Stimulated activated CD4-positive, alpha-beta T cell treated with anti-CD3 and anti-CD28 coated beads, Interleukin-15, amount 100 ng/mL, for 24 hours (primary cell): ENCODE data around the gene VWA8.

ENCODE experiments used
- DNase-seq: peaks from one replicate; pipeline ENCODE4 v3.0.0-alpha.2; 2020

Gene VWA8

GRCh38 chr13:41608839-41609177, 352.1 kb downstream of the VWA8 start:
- DNase-seq = no peak

GRCh38 chr13:41608111-41608838, 352.6 kb downstream of the VWA8 start:
- no peak for DNase-seq

GRCh38 chr13:41606646-41607045, 354.3 kb downstream of the VWA8 start:
- no peak for DNase-seq

GRCh38 chr13:41605319-41606285, 355.3 kb downstream of the VWA8 start:
- no peak for DNase-seq

- no peak for DNase-seq
Observed at GRCh38 chr13:41603917-41604316, 357.0 kb downstream of the VWA8 start.

GRCh38 chr13:41601718-41602445, 359.0 kb downstream of the VWA8 start:
- DNase-seq = no peak

- no peak for DNase-seq
Observed at GRCh38 chr13:41599619-41600018, 361.3 kb downstream of the VWA8 start.

- no peak for DNase-seq
Observed at GRCh38 chr13:41597348-41598041, 363.4 kb downstream of the VWA8 start.

GRCh38 chr13:41596190-41596589, 364.7 kb downstream of the VWA8 start:
- DNase-seq = no peak

GRCh38 chr13:41595298-41595697, 365.6 kb downstream of the VWA8 start:
- DNase-seq = no peak

- no peak for DNase-seq
Observed at GRCh38 chr13:41590643-41591042, 370.3 kb downstream of the VWA8 start.

GRCh38 chr13:41590122-41590521, 370.8 kb downstream of the VWA8 start:
- DNase-seq = no peak

- DNase-seq = no peak
Observed at GRCh38 chr13:41589434-41589833, 371.5 kb downstream of the VWA8 start.

GRCh38 chr13:41588899-41589298, 372.0 kb downstream of the VWA8 start:
- DNase-seq = peak; percentile 42

GRCh38 chr13:41588448-41588847, 372.5 kb downstream of the VWA8 start:
- no peak for DNase-seq

- peak; percentile 20 for DNase-seq
Observed at GRCh38 chr13:41587490-41587889, 373.4 kb downstream of the VWA8 start.

- DNase-seq = no peak
Observed at GRCh38 chr13:41586216-41586615, 374.7 kb downstream of the VWA8 start.

GRCh38 chr13:41582027-41582463, 378.9 kb downstream of the VWA8 start:
- DNase-seq = no peak

GRCh38 chr13:41580345-41580744, 380.6 kb downstream of the VWA8 start:
- no peak for DNase-seq

GRCh38 chr13:41579881-41580280, 381.0 kb downstream of the VWA8 start:
- no peak for DNase-seq

GRCh38 chr13:41579168-41579567, 381.7 kb downstream of the VWA8 start:
- DNase-seq = no peak

GRCh38 chr13:41578371-41578770, 382.5 kb downstream of the VWA8 start:
- no peak for DNase-seq

- no peak for DNase-seq
Observed at GRCh38 chr13:41577436-41577835, 383.5 kb downstream of the VWA8 start.
